Activated CD8-positive, alpha-beta T cell treated with anti-CD3 and anti-CD28 coated beads, Interleukin-2, amount 10 ng/mL, durations not matched to agents 7 days and 5 days (primary cell): ENCODE data around the gene NSMCE1. TPM values are rescaled to one million over a fixed set of nuclear protein-coding genes. Genes with fewer than 3 reads are reported as not detected.
"Not testable (repeated sequence)": the region's sequence is repeated elsewhere in the genome, so short reads cannot be mapped to it uniquely, and the experiment has no call there.

Experiments
- ATAC-seq: fragments of 150-1000 bp; cut with Tn5 transposase; one replicate; pipeline ENCODE4 v1.10.0; 2021; ENCODE audit warnings: moderate library complexity
- CTCF ChIA-PET: fragments of 350-600 bp; sonication (Branson Sonifier 250); formaldehyde crosslinking; loops from one replicate; lab custom pipeline; 2021; ENCODE audit warnings: antibody characterized with exemption; lab: Charles Lee
- POLR2A ChIA-PET: fragments of 350-600 bp; sonication (Branson Sonifier 250); formaldehyde crosslinking; loops from one replicate; lab custom pipeline; 2021; ENCODE audit warnings: antibody characterized with exemption; lab: Charles Lee
- DNase-seq: peaks from one replicate; pipeline ENCODE4 v3.0.0-alpha.2; 2020
- H3K27ac Mint-ChIP-seq: one replicate; pipeline ENCODE4 v1.8.0; 2021; ENCODE audit warnings: mild to moderate bottlenecking, mixed read lengths
- H3K27me3 Mint-ChIP-seq: one replicate; pipeline ENCODE4 v1.8.0; 2021; ENCODE audit warnings: low read depth, mixed read lengths
- H3K36me3 Mint-ChIP-seq: one replicate; pipeline ENCODE4 v1.8.0; 2021; ENCODE audit warnings: low read depth, mixed read lengths
- H3K4me1 Mint-ChIP-seq: one replicate; pipeline ENCODE4 v1.8.0; 2021; ENCODE audit warnings: low read depth, mixed read lengths
- H3K4me3 Mint-ChIP-seq: one replicate; pipeline ENCODE4 v1.8.0; 2021; ENCODE audit warnings: mild to moderate bottlenecking, mixed read lengths
- H3K9me3 Mint-ChIP-seq: one replicate; pipeline ENCODE4 v1.8.0; 2022; ENCODE audit warnings: mixed read lengths; ENCODE audit not compliant: insufficient read depth
- total RNA-seq, 2 experiments: library from RNA; stranded (reverse); gene quantifications; one replicate each; pipeline ENCODE4 v1.2.3, GENCODE V29; 2021

Gene NSMCE1
- total RNA-seq, 2 experiments from 2014 or later = 87.3 to 94.9 TPM

- Mint-ChIP-seq H3K36me3 (peaks cover 67% of the 10 kb centered on the region), H3K27me3 (no peaks in the 10 kb centered on the region), H3K27ac (peak overlapping the region; percentile 85), H3K4me3 (peak overlapping the region; percentile 23), H3K4me1 (peaks cover 66% of the 10 kb centered on the region), H3K9me3 (no peaks in the 10 kb centered on the region)
- ChIA-PET POLR2A (interaction anchor here (1.0 to 4.1 kb wide), 10 partner anchors 11 to 151 kb away, joined by 3 to 33 read pairs (median 4); no protein-coding TSS in a partner anchor), CTCF (interaction anchor here (0.6 to 2.9 kb wide), 9 partner anchors 9 to 114 kb away, joined by 3 to 25 read pairs (median 7); no protein-coding TSS in a partner anchor)
- peak; percentile 60 for ATAC-seq
- peak; percentile 26 for DNase-seq
Observed at GRCh38 chr16:27254262-27254811, 14.2 kb downstream of the NSMCE1 start.

- POLR2A ChIA-PET = interaction anchor here (1.0 to 4.1 kb wide), 6 partner anchors 11 to 114 kb away, joined by 3 to 33 read pairs (median 5); no protein-coding TSS in a partner anchor
- no peaks in the 10 kb centered on the region for H3K9me3 Mint-ChIP-seq
- H3K27ac Mint-ChIP-seq = peak overlapping the region; percentile 85
- H3K4me1 Mint-ChIP-seq = peaks cover 64% of the 10 kb centered on the region
- peak; percentile 61 for ATAC-seq
- CTCF ChIA-PET = interaction anchor here (0.6 to 2.9 kb wide), 9 partner anchors 10 to 114 kb away, joined by 3 to 25 read pairs (median 7); no protein-coding TSS in a partner anchor
- DNase-seq = peak; percentile 24
- peaks cover 67% of the 10 kb centered on the region for H3K36me3 Mint-ChIP-seq
- no peak overlapping the region for H3K4me3 Mint-ChIP-seq
- H3K27me3 Mint-ChIP-seq = no peaks in the 10 kb centered on the region
Observed at GRCh38 chr16:27253526-27253930, 15.0 kb downstream of the NSMCE1 start.

- H3K9me3 Mint-ChIP-seq = no peaks in the 10 kb centered on the region
- ATAC-seq (no peak), DNase-seq (peak; percentile 6)
- H3K27me3 Mint-ChIP-seq = no peaks in the 10 kb centered on the region
- ChIA-PET CTCF (interaction anchor here (4.7 kb wide), 1 partner anchor 17 kb away, joined by 19 read pairs; no protein-coding TSS in a partner anchor), POLR2A (interaction anchor here (4.1 kb wide), 1 partner anchor 16 kb away, joined by 33 read pairs; no protein-coding TSS in a partner anchor)
- H3K4me1 Mint-ChIP-seq = peaks cover 66% of the 10 kb centered on the region
- no peak overlapping the region for H3K27ac Mint-ChIP-seq
- peaks cover 72% of the 10 kb centered on the region for H3K36me3 Mint-ChIP-seq
- H3K4me3 Mint-ChIP-seq = no peak overlapping the region
Observed at GRCh38 chr16:27252206-27252585, 16.4 kb downstream of the NSMCE1 start.

- Mint-ChIP-seq H3K9me3 (no peaks in the 10 kb centered on the region), H3K4me3 (no peak overlapping the region), H3K4me1 (peaks cover 72% of the 10 kb centered on the region), H3K36me3 (peaks cover 73% of the 10 kb centered on the region), H3K27me3 (no peaks in the 10 kb centered on the region), H3K27ac (peak overlapping the region; percentile 22)
- DNase-seq (no peak), ATAC-seq (no peak)
- ChIA-PET CTCF (interaction anchor here (1.4 to 4.7 kb wide), 2 partner anchors 14 to 17 kb away, joined by 5 to 19 read pairs; no protein-coding TSS in a partner anchor), POLR2A (interaction anchor here (4.1 kb wide), 1 partner anchor 15 kb away, joined by 33 read pairs; no protein-coding TSS in a partner anchor)
Observed at GRCh38 chr16:27251541-27252205, 16.9 kb downstream of the NSMCE1 start.

GRCh38 chr16:27248886-27249285 lies 19.7 kb downstream of the NSMCE1 start:
- ChIA-PET CTCF (interaction anchor here (1.0 to 4.7 kb wide), 5 partner anchors 10 to 69 kb away, joined by 3 to 19 read pairs (median 4); no protein-coding TSS in a partner anchor), POLR2A (interaction anchor here (0.9 to 1.2 kb wide), 3 partner anchors 10 to 204 kb away, joined by 3 read pairs; no protein-coding TSS in a partner anchor)
- H3K9me3 Mint-ChIP-seq, ATAC-seq, DNase-seq, H3K4me3 Mint-ChIP-seq, H3K27me3 Mint-ChIP-seq: not testable (repeated sequence)
- Mint-ChIP-seq H3K4me1 (peaks cover 78% of the 10 kb centered on the region), H3K27ac (peak overlapping the region; percentile 46), H3K36me3 (peaks cover 71% of the 10 kb centered on the region)

GRCh38 chr16:27248036-27248435 lies 20.5 kb downstream of the NSMCE1 start:
- Mint-ChIP-seq H3K36me3 (peaks cover 64% of the 10 kb centered on the region), H3K27ac (no peak overlapping the region)

GRCh38 chr16:27247076-27247475 lies 21.5 kb downstream of the NSMCE1 start:
- H3K4me1 Mint-ChIP-seq = peaks cover 81% of the 10 kb centered on the region

More at GRCh38 chr16:27248036-27248435, 20.5 kb downstream of the NSMCE1 start:
- DNase-seq = no peak
- H3K4me3 Mint-ChIP-seq = no peak overlapping the region
- no peak for ATAC-seq
- peaks cover 78% of the 10 kb centered on the region for H3K4me1 Mint-ChIP-seq
- ChIA-PET POLR2A (interaction anchor here (1.1 kb wide), 1 partner anchor 10 kb away, joined by 4 read pairs; no protein-coding TSS in a partner anchor), CTCF (interaction anchor here (2.7 to 4.7 kb wide), 2 partner anchors 9 to 13 kb away, joined by 10 to 19 read pairs; no protein-coding TSS in a partner anchor)
- H3K27me3 Mint-ChIP-seq = no peaks in the 10 kb centered on the region
- no peaks in the 10 kb centered on the region for H3K9me3 Mint-ChIP-seq

GRCh38 chr16:27246439-27246838 lies 22.1 kb downstream of the NSMCE1 start:
- H3K4me3 Mint-ChIP-seq = no peak overlapping the region
- ChIA-PET CTCF (no interaction called here), POLR2A (no interaction called here)
- DNase-seq = no peak
- peaks cover 61% of the 10 kb centered on the region for H3K36me3 Mint-ChIP-seq
- peak overlapping the region; percentile 6 for H3K27ac Mint-ChIP-seq
- ATAC-seq = no peak
- H3K4me1 Mint-ChIP-seq = peaks cover 81% of the 10 kb centered on the region
- no peaks in the 10 kb centered on the region for H3K27me3 Mint-ChIP-seq
- H3K9me3 Mint-ChIP-seq = no peaks in the 10 kb centered on the region

More at GRCh38 chr16:27247076-27247475, 21.5 kb downstream of the NSMCE1 start:
- Mint-ChIP-seq H3K36me3 (peaks cover 61% of the 10 kb centered on the region), H3K27ac (peak overlapping the region; percentile 33)
- H3K27me3 Mint-ChIP-seq, POLR2A ChIA-PET, H3K9me3 Mint-ChIP-seq, DNase-seq, CTCF ChIA-PET, H3K4me3 Mint-ChIP-seq, ATAC-seq: not testable (repeated sequence)

GRCh38 chr16:27245276-27246172 lies 23.0 kb downstream of the NSMCE1 start:
- Mint-ChIP-seq H3K4me1 (peaks cover 85% of the 10 kb centered on the region), H3K27ac (peak overlapping the region; percentile 54), H3K4me3 (no peak overlapping the region), H3K9me3 (no peaks in the 10 kb centered on the region), H3K36me3 (peaks cover 57% of the 10 kb centered on the region), H3K27me3 (no peaks in the 10 kb centered on the region)
- CTCF ChIA-PET = interaction anchor here (1.3 to 3.3 kb wide), 3 partner anchors 8 to 23 kb away, joined by 3 to 20 read pairs (median 3); partner anchors contain the start of gene NSMCE1
- ATAC-seq (no peak), DNase-seq (no peak)
- POLR2A ChIA-PET = no interaction called here

- H3K27ac Mint-ChIP-seq = peak overlapping the region; percentile 86
- peaks cover 89% of the 10 kb centered on the region for H3K4me1 Mint-ChIP-seq
- no peaks in the 10 kb centered on the region for H3K9me3 Mint-ChIP-seq
- H3K27me3 Mint-ChIP-seq = no peaks in the 10 kb centered on the region
- DNase-seq (no peak), ATAC-seq (no peak)
- no peak overlapping the region for H3K4me3 Mint-ChIP-seq
- ChIA-PET CTCF (interaction anchor here (1.3 to 3.3 kb wide), 4 partner anchors 9 to 73 kb away, joined by 3 to 20 read pairs (median 4); partner anchors contain the start of gene NSMCE1), POLR2A (interaction anchor here (1.3 kb wide), 2 partner anchors 9 to 122 kb away, joined by 3 read pairs; no protein-coding TSS in a partner anchor)
- H3K36me3 Mint-ChIP-seq = peaks cover 54% of the 10 kb centered on the region
Observed at GRCh38 chr16:27244363-27244755, 24.2 kb downstream of the NSMCE1 start.
